ENCODE data around the gene UNC119B.
"Not testable (repeated sequence)": the region's sequence is repeated elsewhere in the genome, so short reads cannot be mapped to it uniquely, and the experiment has no call there.

Gene UNC119B

DNA sequence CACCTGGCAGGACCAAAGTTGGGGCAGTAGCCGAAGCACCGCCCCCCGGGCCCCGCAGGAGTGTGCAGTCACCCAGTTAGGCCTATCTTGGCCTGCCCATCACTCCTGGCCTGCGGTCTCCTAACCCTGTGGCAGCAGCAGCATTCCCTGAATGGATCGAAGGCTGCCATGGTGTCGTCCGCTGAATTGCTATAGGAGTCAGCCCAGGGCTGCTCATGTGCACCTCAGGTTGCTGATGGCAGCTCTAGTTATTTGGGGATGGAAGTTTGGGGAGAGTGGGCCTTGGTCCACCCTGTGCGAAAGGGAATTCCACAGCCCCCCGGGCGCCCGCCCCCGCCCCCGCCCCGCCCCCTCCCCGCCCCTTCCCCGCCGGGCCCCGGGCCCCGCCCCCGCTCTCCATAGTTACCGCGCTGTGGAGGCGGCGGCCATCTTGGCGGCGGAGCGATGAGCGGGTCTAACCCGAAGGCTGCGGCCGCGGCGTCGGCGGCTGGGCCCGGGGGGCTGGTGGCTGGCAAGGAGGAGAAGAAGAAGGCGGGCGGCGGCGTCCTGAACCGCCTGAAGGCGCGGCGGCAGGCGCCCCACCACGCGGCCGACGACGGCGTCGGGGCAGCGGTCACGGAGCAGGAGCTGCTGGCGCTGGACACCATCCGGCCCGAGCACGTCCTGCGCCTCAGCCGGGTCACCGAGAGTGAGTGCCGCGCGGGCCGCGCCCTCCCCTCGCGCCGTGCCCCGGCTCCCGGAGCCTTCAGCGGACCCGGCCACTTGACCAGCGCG lies at the start of gene UNC119B:
Gene UNC119B (plus strand): TSS at position 428 of the 774 bp plus-strand sequence. CDS start 17 bp downstream, at position 445.
- DNase-seq (ENCODE audit: low read depth): peak; percentile 62

DNA sequence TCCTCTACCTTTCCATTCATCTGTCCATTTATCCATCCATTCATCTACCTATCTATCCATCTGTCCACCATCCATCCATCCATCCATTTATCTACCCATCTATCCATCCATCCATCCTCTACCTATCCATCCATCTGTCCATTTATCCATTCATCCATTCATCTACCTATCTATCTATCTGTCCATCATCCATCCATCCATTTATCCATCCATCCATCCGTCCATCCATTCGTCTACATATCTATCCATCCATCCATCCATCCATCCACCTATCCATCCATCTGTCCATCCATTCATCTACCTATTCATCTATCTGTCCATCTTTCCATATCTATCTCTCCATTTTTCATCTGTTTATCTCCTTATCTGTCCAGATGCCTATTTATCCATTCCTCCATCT lies 48.8 kb upstream of the UNC119B start:
- no peak for DNase-seq (ENCODE audit: low read depth)

DNA sequence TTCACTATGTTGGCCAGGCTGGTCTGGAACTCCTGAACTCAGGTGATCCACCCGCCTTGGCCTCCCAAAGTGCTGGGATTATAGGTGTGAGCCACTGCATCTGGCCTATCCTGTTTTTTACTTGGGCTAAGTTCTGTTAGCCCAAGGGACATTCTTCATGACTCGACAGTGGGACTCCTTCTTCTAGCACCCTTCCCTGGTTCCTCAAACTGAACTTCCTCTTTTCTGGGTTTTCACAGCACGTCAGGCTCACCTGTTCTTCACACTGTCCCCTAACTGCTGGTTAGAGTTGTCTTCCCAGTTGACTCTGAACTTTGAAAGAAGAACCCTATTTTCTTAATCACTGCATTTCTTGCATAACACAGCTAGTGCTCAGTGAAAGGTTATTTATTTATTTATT lies 47.4 kb upstream of the UNC119B start:
- DNase-seq (ENCODE audit: low read depth): no peak

GRCh38 chr12:120663741-120664140 lies 46.5 kb upstream of the UNC119B start:
- no peak for DNase-seq (ENCODE audit: low read depth)

- no peak for DNase-seq (ENCODE audit: low read depth)
Measured at GRCh38 chr12:120666571-120667390, 43.5 kb upstream of the UNC119B start.

- no peak for DNase-seq (ENCODE audit: low read depth)
Measured at GRCh38 chr12:120668091-120668867, 42.0 kb upstream of the UNC119B start.

GRCh38 chr12:120668868-120669840 lies 41.1 kb upstream of the UNC119B start:
- no peak for DNase-seq (ENCODE audit: low read depth)

DNA sequence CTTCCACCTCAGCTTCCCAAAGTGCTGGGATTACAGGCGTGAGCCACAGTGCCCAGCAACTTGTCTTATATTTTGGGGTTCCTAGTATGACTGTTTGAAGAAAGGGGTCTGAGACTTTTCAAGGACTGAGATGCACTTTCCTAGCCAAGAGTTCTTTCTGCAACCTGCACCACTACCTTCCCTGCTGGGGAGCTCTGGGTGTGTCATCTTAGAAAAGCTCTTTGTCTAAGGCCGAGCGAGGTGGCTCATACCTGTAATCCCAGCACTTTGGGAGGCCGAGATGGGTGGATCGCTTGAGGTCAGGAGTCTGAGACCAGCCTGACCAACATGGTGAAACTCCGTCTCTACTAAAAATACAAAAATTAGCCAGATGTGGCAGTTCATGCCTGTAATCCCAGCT lies 40.0 kb upstream of the UNC119B start:
- DNase-seq (ENCODE audit: low read depth): not testable (repeated sequence)

DNA sequence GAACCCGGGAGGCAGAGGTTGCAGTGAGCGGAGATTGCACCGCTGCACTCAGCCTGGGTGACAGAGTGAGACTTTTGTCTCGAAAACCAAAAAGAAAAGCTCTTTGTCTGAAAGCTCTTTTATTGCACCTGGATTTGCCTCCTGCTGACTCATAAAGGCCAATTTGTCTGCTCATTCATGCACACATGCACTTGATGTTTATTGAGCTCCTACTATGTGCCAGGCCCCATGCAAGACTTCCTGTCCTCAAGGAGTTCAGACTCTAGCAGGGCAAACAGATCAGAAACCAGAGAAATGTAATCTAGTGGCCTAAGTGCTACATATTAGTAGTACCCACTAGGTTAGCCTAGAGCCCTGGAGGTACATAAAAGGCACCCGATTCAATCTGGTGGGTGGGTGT lies 39.6 kb upstream of the UNC119B start:
- DNase-seq (ENCODE audit: low read depth): no peak

DNA sequence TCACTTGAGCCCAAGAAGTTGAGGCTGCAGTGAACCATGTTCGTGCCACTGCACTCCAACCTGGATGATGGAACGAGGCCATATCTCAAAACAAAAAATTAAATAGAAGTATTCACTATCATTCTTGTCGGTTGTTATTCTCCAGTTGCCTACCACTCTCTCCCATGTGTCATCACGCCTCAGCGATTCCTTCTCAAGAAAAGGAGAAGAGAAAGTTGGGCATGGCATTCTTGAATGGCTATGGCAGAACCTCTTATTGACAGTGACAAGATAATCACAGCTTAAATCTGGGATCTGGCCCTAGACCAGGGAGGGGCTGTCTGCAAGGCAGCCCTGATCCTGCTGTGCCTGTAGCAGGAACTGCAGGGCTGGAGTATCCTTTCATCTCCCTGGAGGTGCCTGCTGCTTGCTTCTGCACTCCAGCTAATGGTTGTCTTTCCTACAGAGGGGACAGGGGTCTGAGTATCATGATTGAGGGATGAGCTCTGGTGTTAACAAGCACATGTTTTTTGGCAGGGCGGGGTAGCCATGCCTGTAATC lies 36.1 kb upstream of the UNC119B start:
- DNase-seq (ENCODE audit: low read depth): no peak

- DNase-seq (ENCODE audit: low read depth): no peak
Measured at GRCh38 chr12:120677765-120678473, 32.3 kb upstream of the UNC119B start.

DNA sequence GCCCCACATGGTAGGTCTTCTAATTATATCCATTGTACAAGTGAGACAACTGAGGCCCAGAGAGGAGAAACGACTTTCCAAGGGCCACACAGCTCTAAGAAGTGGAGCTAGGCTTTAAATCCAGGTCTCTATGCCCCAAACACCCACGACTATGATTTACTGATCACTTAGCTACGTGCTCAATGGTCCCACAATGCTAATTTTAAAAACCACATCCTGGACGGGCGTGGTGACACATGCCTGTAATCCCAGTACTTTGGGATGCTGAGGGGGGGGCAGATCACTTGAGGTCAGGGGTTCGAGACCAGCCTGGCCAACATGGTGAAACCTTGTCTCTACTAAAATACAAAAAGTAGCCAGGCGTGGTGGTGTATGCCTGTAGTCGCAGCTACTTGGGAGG lies 31.7 kb upstream of the UNC119B start:
- no peak for DNase-seq (ENCODE audit: low read depth)

GRCh38 chr12:120680165-120680738 lies 30.0 kb upstream of the UNC119B start:
- DNase-seq (ENCODE audit: low read depth): no peak

DNA sequence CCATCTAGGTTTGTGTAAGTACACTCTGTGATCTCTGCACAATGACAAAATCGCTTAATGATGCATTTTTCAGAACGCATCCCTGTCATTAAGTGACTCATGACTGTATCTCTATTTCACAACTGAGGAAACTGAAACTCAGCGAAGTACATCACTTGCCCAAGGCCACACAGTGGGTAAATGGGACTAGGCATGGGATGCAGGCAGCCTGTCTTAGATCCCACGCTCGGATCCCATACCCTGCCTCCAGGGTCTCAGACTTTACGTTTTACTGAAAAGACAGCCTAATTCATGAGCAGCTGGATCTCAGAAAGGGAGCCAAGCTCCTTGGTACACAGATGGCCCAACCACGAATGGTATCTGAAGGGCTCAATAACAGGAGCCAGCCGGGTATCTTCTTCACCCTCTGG lies 25.7 kb upstream of the UNC119B start:
- no peak for DNase-seq (ENCODE audit: low read depth)

DNA sequence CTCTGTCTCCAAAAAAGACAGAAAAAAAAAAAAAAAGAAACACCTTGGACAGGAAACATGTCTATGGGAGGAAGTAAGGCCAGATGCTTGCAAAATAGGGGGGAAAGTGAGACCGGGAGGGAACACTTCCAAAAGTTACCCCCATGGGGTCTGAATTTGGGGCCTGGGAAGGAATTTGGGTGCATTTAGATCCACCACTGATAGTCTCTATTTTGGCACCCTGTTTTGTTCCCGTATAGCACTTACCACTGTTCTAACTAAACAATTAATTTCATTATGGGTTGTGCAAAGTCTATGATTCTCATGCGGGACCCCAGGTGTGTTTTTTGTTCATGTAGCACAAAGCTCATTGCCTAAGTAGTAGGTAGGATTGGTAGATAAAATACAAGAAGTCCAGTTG lies 24.7 kb upstream of the UNC119B start:
- no peak for DNase-seq (ENCODE audit: low read depth)

DNA sequence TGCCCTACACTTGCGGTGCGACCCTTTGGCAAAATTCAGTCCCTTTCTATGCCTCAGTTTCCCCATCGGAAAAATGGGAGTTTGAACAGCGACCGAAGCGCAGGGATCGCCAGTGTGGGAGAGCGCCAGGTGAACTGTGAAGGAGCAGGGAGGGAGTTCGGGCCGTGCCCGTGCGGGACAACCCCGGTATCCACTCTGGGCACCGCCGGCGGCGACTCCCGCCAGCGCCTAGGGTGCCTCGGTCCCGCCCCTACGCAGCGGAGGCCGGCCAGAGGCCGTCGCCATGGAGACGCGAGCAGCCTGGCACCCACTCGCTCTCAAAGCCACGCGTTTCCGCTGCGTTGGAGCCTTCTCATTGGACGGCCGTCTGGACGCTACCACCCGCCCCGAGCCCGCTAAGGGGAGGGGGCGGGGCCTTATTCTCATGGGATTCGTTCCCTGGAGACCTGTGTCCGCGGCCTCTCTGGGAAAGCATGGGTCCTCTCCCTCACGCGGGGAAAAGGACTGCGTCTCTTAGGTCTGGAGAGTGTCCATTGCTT lies 24.0 kb upstream of the UNC119B start:
- peak; percentile 94 for DNase-seq (ENCODE audit: low read depth)

- DNase-seq (ENCODE audit: low read depth): peak; percentile 99
Measured at GRCh38 chr12:120686690-120687577, 23.3 kb upstream of the UNC119B start, which contains the start of gene MLEC. Gene MLEC (plus strand): TSS chr12:120687149. CDS start chr12:120687297, 148 bp downstream.

GRCh38 chr12:120687578-120688289 lies 22.5 kb upstream of the UNC119B start:
- no peak for DNase-seq (ENCODE audit: low read depth)
